D721Med (cell line): Measurements from ENCODE around the gene FHAD1.
"Not testable (repeated sequence)": the region's sequence is repeated elsewhere in the genome, so short reads cannot be mapped to it uniquely, and the experiment has no call there.

ENCODE experiments used
- DNase-seq: peaks from one replicate; pipeline ENCODE4 v3.0.0; 2011; ENCODE audit warnings: low spot score; ENCODE audit not compliant: insufficient read length
- FAIRE-seq: peaks from 2 replicates; lab custom pipeline; 2011; peaks lifted over from hg19 to GRCh38; lab: Jason Lieb, UNC
- CTCF ChIP-seq: IDR thresholded peaks from 2 replicates; pipeline ENCODE4 v1.5.1; 2012; ENCODE audit warnings: mild to moderate bottlenecking, control low read depth; ENCODE audit not compliant: insufficient read depth; ENCODE audit errors: missing control alignments

Gene FHAD1

GRCh38 chr1:15428815-15429435 lies 181.9 kb downstream of the FHAD1 start:
- no peak for TF ChIP-seq CTCF
- DNase-seq (no peak), FAIRE-seq (no peak)

- no peak for TF ChIP-seq CTCF
- DNase-seq (no peak), FAIRE-seq (no peak)
Observed at GRCh38 chr1:15429701-15430149, 182.7 kb downstream of the FHAD1 start.

- peak; percentile 47 for DNase-seq
- no peak for FAIRE-seq
- peak; percentile 89 for TF ChIP-seq CTCF
Observed at GRCh38 chr1:15430787-15431570, 184.0 kb downstream of the FHAD1 start.

- TF ChIP-seq CTCF: no peak
- no peak for FAIRE-seq
- DNase-seq: no peak
Observed at GRCh38 chr1:15431571-15431948, 184.5 kb downstream of the FHAD1 start.

- no peak for TF ChIP-seq CTCF
- DNase-seq: no peak
- FAIRE-seq: no peak
Observed at GRCh38 chr1:15432324-15432723, 185.3 kb downstream of the FHAD1 start.

GRCh38 chr1:15433471-15433870 lies 186.4 kb downstream of the FHAD1 start:
- DNase-seq (no peak), FAIRE-seq (no peak)
- TF ChIP-seq CTCF: no peak

- not testable (repeated sequence) for FAIRE-seq
Observed at GRCh38 chr1:15434739-15435138, 187.7 kb downstream of the FHAD1 start.

More at GRCh38 chr1:15434739-15435138, 187.7 kb downstream of the FHAD1 start:
- DNase-seq: not testable (repeated sequence)
